Measurements from ENCODE around the gene HNRNPF.
A peak's percentile ranks its signal among the peaks of the same experiment; 100 is the strongest.
"Not testable (repeated sequence)": the region's sequence is repeated elsewhere in the genome, so short reads cannot be mapped to it uniquely, and the experiment has no call there.

HNRNPF gene

DNA sequence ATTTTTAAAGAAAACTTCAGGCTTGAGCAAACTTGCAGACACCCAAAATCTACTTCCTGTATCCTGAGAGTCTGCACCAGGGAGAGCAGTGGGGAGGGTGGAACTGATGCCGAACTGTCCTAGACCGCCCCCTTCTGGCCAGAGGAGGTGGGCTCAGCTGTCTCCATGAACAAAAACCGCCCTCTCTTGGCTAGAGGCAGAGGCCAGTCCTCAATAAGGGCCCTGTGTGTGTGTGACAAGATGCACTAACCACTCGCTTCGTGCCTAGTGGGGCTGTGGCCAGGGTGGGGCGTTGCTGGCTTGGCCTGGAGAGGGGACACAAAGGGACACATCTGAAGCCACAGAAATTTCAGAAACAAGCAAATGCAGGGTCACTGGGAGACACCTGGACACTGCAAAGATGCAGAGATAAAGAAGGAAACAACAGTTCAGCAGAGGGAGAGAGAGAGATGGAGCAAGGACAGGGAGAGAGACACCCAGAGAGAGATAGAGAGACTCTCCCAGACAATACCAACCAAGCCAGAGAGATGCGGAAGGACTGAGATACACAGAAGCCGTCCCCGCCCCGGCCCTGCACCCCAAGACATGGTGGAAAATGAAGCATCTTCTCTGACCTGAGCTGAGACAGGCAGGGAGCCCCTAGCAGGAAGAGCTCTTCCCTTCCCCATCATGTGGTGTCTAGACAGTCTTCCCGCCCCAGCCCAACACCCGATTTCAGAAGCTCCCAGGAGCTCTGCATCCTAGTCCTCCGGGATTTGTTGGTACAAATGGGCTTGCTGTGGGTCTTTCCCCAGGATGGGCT, 60.3 kb downstream of the HNRNPF start:
- DNase-seq, result peak; percentile 65

DNA sequence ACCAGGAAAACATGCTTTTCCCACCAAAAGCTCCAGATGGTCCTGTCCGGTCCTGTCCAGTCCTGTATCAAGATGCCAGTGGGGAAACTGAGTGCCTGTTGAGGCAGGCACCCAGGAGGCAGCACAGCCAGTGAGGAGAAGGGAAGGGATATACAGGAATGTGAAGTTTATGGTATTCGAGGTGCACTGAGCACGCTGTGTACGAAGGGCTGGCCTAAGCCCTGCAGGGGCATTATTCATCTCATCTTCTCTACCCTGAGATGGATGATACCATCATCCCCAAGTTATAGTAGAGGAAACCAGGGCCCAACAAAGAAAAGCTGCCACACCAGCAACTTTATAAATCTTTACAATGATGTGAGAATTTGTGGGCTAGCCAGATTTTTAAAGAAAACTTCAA, 61.0 kb downstream of the HNRNPF start:
- no peak for DNase-seq

DNA sequence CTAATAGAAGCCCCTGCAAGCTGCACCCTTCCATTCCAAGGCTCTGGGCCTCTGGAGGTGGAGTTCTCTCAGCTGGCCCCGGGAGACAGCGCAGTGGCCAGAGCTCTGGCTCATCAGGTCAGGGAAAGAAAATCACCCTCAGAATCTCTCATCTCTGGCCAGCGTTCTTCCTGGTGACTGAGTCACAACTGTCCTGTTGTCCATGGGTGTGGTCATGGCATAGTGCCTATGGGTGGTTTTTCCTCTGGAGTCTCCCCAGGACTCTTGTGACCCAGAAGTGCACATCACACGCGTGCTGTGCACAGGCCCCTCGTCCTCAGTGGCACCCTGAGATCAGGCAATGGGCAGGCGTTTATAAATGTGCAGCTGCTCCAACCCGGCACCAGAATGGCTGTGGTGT, 64.9 kb downstream of the HNRNPF start:
- DNase-seq, result no peak

DNA sequence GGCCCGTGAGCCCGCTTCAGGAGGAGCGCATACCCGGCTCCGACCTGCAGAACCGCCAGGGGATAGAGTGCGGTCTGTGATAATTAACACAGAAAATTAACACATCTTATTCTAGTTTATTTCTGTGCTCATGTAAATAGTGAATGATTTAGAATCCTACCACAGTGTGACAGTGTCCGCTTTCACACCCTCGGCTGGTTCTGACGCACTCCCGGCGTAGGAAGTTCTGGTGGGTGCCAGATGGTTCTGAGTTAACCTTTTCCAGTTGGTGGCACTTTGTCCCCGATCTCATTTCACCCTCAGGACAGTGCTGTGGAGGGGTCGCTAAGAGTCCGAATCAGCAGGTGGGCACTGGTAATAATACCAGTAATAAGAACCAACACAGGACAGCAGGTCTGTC, 65.9 kb downstream of the HNRNPF start:
- no peak for DNase-seq

DNA sequence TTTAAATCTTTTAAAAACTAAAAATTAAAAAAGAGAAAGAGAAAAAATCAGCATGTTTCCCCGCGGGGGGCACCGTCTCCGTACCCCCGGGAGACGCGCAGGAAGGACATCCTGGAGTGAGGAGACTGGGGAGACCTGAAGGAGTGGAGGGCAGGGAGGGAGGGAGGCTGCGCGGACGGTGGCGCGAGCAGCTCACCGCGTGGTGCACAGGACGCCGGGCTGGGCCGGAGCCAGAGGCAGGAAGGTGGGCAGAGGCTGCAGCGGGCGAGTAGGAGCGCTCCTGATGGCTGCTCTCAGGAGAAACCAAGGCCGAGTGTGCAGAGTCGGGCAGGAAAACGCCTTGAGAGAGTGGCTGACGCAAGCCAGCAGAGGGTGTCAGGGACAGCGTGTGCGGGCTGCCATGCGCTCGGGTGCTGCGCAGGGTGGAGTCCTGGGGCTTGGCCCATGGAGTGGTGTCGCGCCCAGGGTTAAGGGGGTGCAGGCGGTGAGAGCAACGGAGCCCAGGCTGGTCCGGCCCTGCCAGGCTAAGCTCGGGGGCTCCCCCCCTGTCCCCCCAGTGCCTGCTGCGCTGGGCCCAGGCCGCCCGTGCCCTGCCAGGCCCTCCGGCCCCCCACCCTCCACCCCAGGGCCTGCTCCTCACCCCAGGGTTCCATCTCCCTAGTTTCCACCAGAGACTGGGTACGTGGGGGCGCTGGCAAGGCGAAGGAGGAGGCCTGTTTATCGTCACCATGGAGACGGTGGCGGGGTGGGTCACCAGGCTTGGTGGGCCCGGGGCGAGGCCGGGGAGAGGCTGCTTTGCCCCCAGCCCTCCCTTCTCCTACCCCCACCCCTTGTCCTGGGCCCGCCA, 66.5 kb downstream of the HNRNPF start:
- DNase-seq, result no peak

DNA sequence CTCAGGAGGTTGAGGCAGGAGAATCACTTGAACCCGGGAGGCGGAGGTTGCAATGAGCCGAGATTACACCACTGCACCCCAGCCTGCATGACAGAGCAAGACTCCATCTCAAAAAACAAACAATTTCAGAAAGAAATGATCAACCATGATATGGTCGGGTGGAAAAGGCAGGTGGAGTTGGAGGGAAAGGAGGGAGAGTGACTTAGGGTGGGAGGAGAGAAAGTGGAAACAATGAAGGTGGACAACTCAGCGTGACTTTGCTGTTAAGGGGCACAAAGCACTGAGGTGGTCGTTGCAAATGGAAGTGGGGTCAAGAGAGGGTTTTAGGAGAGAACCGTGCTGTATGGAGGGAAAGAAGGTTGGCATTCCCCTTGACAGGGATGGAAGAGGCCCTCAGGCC, 67.5 kb downstream of the HNRNPF start:
- no peak for DNase-seq

DNA sequence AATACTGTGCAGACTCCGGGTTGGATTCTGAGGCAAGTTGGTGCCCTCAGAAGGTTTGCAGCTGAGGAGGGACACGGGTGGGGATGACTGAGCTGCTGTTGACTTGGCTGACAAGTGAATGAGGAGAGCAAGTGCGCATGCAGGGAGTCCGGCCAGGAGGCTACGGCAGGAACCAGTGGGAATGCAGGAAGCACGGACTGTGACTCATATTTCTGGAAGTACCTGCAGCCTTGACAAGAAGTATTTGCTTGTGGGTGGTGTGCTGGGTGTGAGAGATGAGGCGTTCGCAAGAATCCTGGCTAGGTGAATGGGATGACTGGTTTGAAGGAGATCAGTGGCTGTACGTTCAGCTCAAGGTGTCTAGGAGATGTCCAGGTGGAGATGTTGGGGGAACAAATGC, 68.4 kb downstream of the HNRNPF start:
- DNase-seq, result no peak

DNA sequence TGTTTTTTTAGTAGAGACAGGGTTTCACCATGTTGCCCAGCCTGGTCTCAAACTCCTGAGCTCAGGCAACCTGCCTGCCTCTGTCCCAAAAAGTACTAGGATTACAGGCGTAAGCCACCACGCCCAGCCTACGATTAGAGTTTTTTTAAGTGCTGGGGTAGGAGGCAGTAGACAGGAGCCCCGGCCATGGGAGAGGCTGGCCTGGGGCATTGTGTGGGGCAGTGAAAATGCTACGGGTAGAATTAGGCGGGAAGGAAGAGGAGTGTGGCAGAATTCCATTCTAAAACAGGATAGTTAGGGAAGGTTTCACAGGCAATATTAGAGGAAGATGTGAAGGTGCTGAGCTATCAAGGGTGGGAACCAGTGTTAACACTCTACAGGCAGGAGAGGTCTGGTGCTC, 68.9 kb downstream of the HNRNPF start:
- DNase-seq, result no peak

DNA sequence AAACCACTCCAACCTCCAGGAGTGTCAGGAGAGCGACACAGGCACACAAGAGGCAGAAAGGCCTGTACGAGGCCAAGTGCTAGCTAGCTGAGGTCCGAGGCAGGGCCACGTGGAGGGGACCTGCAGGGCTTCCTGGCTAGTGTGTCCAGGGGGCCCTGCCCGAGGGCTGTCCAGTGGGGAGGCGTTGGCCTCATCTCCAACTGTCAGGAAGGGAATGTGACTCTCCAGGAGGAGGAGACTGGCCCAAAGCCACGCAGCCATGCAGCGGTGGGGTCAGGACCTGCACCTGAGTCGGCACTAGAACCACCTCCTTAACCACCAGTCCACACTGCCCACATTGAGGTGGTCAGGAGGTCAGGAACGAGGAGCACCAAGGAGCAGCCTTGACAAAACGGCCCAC, 69.8 kb downstream of the HNRNPF start:
- DNase-seq, result no peak

DNA sequence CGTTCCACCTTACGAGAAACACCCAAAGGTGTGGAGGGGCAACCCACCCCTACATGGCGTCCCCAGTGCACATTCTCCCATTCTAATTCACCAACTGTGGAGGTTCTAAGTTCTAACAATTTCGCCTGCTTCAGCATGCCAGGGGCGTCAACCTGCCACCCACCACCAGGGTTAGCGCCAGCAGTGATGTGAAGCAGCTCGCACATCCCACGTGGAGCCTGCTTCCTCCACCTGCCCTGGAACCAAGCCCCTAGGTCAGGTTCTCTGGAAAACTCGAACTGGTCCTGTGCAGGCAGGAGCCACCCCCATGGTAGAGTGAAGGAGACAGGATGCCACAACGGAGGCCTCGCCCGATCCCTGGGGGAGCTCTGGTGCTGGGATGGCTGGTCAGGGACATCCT, 70.9 kb downstream of the HNRNPF start:
- DNase-seq, result no peak

DNA sequence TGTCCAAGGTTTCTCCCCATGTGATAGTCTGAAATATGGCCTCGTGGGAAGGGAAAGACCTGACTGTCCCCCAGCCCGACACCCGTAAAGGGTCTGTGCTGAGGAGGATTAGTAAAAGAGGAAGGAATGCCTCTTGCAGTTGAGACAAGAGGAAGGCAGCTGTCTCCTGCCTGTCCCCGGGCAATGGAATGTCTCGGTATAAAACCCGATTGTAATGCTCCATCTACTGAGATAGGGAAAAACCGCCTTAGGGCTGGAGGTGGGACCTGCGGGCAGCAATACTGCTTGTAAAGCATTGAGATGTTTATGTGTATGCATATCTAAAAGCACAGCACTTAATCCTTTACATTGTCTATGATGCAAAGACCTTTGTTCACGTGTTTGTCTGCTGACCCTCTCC, 71.5 kb downstream of the HNRNPF start:
- DNase-seq, result not testable (repeated sequence)

DNA sequence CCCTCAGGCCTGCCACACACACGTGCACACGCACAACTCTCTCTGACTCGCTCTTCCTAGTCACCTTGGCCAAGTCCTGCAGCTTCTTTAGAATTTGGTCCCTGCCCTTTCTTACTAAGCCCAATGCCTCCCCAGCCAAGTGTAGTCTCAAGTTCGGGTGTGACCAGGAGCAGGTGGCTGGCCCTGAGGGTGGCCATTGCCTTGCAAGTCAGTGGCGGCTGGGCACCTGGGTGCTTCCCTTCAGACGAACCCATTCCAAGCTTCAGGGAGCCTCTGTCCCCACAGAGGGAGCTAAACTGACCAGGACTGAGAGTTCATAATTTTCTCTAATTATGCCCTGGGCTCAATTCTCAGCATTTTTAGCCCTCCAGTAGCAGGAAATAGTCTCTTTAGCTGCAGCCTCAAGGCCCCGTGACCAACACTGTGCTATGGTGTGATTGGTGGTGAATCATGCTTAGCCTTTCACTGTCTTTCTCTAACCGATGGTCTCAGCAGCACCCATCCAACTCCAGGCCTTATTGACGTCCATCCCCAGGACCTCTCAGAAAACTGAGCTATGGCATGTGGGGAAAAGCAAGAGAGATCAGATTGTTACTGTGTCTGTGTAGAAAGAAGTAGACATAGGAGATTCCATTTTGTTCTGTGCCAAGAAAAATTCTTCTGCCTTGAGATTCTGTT, 72.2 kb downstream of the HNRNPF start:
- DNase-seq, result no peak

DNA sequence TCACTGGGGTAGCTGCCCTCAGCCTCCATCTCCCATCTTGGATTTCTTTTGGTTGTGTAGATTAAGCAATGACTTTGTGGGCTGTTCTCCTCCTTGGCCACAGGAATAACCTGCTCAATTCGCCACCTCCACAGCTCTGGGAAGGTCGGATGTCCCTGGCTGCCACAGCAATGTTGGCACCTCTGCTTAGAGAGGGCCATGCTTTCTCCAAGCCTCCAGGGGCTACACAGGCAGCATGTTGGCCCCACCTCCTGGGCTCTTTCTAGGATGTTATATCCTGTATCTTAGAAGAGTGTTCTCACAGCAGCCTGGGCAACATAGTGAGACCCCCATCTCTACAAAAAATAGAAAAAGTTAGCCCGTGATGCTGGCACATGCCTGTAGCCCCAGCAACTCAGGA, 72.9 kb downstream of the HNRNPF start:
- no peak for DNase-seq

All from fibroblast of skin of back (primary cell).